H1 (cell line): ENCODE measurements around the gene CDK7. TPM values are rescaled to one million over a fixed set of nuclear protein-coding genes. Genes with fewer than 3 reads are reported as not detected.

ENCODE experiments used
- BCL11A ChIP-seq, 2 experiments: IDR thresholded peaks; one replicate each; pipeline ENCODE4 v1.6.1; 2011; ENCODE audit warnings: low read depth in 2 of 2, low read length in 2 of 2, mild to moderate bottlenecking in 2 of 2
- CBX5 ChIP-seq: fragments of 300-800, 300-1000 bp; sonication (generic); IDR thresholded peaks from 2 replicates; pipeline ENCODE4 v1.7.1; 2016; ENCODE audit warnings: antibody characterized with exemption, low read length, low read depth
- CEBPB ChIP-seq: IDR thresholded peaks from 2 replicates; pipeline ENCODE4 v1.6.1; 2012; ENCODE audit warnings: low read depth, low read length
- CREB1 ChIP-seq: IDR thresholded peaks from 2 replicates; pipeline ENCODE4 v1.6.1; 2012; ENCODE audit warnings: inconsistent platforms
- EP300 ChIP-seq, 2 experiments: IDR thresholded peaks; 1 replicate in 1 of 2; 2 replicates in 1 of 2; pipeline ENCODE4 v1.6.1; 2011 to 2012; ENCODE audit warnings: low read depth in 2 of 2, low read length in 2 of 2, mild to moderate bottlenecking in 2 of 2, borderline replicate concordance in 1 of 2, inconsistent platforms in 1 of 2, moderate library complexity in 1 of 2
- GABPA ChIP-seq: IDR thresholded peaks from 2 replicates; pipeline ENCODE4 v1.6.1; 2011; ENCODE audit warnings: mild to moderate bottlenecking, low read length, moderate library complexity, borderline replicate concordance; ENCODE audit not compliant: insufficient read depth
- GTF2F1 ChIP-seq: IDR thresholded peaks from 2 replicates; pipeline ENCODE4 v1.6.1; 2012; ENCODE audit warnings: low read depth, low read length, improper control_type of control experiment, borderline replicate concordance
- JUN ChIP-seq: IDR thresholded peaks from 2 replicates; pipeline ENCODE4 v1.6.1; 2011; ENCODE audit warnings: low read depth, mild to moderate bottlenecking, improper control_type of control experiment, low read length
- MAFK ChIP-seq: IDR thresholded peaks from 2 replicates; pipeline ENCODE4 v1.6.1; 2012; ENCODE audit warnings: low read depth, mild to moderate bottlenecking, improper control_type of control experiment, low read length
- NRF1 ChIP-seq: IDR thresholded peaks from 2 replicates; pipeline ENCODE4 v1.6.1; 2011; ENCODE audit warnings: mild to moderate bottlenecking, low read depth, low read length, improper control_type of control experiment
- POLR2AphosphoS5 ChIP-seq: IDR thresholded peaks from 2 replicates; pipeline ENCODE4 v1.6.1; 2011; ENCODE audit warnings: low read depth, low read length
- RAD21 ChIP-seq, 2 experiments: IDR thresholded peaks in 1 of 2; conservative IDR thresholded peaks in 1 of 2; 2 replicates each; pipeline ENCODE4 v1.6.1; 2011; ENCODE audit warnings: low read depth in 2 of 2, low read length in 2 of 2, improper control_type of control experiment in 1 of 2, inconsistent platforms in 1 of 2, mild to moderate bottlenecking in 1 of 2, moderate library complexity in 1 of 2
- RBBP5 ChIP-seq: IDR thresholded peaks from 2 replicates; pipeline ENCODE4 v1.7.1; 2012; ENCODE audit warnings: low read depth, mild to moderate bottlenecking, inconsistent platforms, low read length, moderate library complexity, borderline replicate concordance
- SIRT6 ChIP-seq: IDR thresholded peaks from one replicate; pipeline ENCODE4 v1.7.1; 2012; ENCODE audit warnings: low read length, inconsistent platforms
- SP2 ChIP-seq: IDR thresholded peaks from 2 replicates; pipeline ENCODE4 v1.6.1; 2012; ENCODE audit warnings: mild to moderate bottlenecking, low read length, inconsistent platforms
- SP4 ChIP-seq: IDR thresholded peaks from 2 replicates; pipeline ENCODE4 v1.6.1; 2012; ENCODE audit warnings: low read length, inconsistent platforms
- SRF ChIP-seq: IDR thresholded peaks from 2 replicates; pipeline ENCODE4 v1.6.1; 2011; ENCODE audit warnings: mild to moderate bottlenecking, low read depth, low read length, moderate library complexity
- SUZ12 ChIP-seq: fragments of 200-600 bp; sonication (generic); IDR thresholded peaks from 2 replicates; pipeline ENCODE4 v1.6.1; 2012; ENCODE audit warnings: mild to moderate bottlenecking, inconsistent platforms, low read length, moderate library complexity, mixed read lengths
- TAF1 ChIP-seq: IDR thresholded peaks from 2 replicates; pipeline ENCODE4 v1.6.1; 2011; ENCODE audit warnings: mild to moderate bottlenecking, low read depth, low read length
- TEAD4 ChIP-seq: IDR thresholded peaks from 2 replicates; pipeline ENCODE4 v1.6.1; 2012; ENCODE audit warnings: low read depth, low read length, inconsistent platforms, mixed read lengths
- ZNF274 ChIP-seq: IDR thresholded peaks from 2 replicates; pipeline ENCODE4 v1.7.0; 2012; ENCODE audit warnings: low read length, borderline replicate concordance; ENCODE audit errors: extremely low read depth
- polyA plus RNA-seq, 7 experiments: library from polyadenylated mRNA; depleted of rRNA in 3 of 7; stranded (reverse) in 5 of 7; unstranded in 2 of 7; fragments of >200 nt in 5 of 7; fragments of 200-250 nt in 2 of 7; gene quantifications; 1 replicate in 5 of 7; 2 replicates in 1 of 7; 4 replicates in 1 of 7; pipeline versions ENCODE4 v1.2.1 to v1.2.3, GENCODE V29; 2011 to 2013; ENCODE audit warnings: missing spikeins in 2 of 7, mixed read lengths in 2 of 7
- total RNA-seq: library from RNA; stranded (reverse); fragmentation: NEBNext Ultra II Directional; extraction: Animal tissue kit (Norgen Biotek cat#: 25700); gene quantifications from 2 replicates; pipeline ENCODE4 v1.2.1, GENCODE V29; 2021
- TF ChIP-seq, protein P1 (sequence below): IDR thresholded peaks from 2 replicates; pipeline ENCODE4 v1.6.1; 2011; ENCODE audit warnings: low read depth, mild to moderate bottlenecking, low read length; ENCODE audit not compliant: insufficient read depth
- TF ChIP-seq, protein P2 (sequence below): IDR thresholded peaks from 2 replicates; pipeline ENCODE4 v1.6.1; 2012; ENCODE audit warnings: inconsistent platforms

Gene CDK7
- total and polyA plus RNA-seq, 2 of the 8 experiments (the other 6 are each of a cell fraction or from before 2014, with no cell fraction given), result 39.9 to 63.4 TPM

DNA sequence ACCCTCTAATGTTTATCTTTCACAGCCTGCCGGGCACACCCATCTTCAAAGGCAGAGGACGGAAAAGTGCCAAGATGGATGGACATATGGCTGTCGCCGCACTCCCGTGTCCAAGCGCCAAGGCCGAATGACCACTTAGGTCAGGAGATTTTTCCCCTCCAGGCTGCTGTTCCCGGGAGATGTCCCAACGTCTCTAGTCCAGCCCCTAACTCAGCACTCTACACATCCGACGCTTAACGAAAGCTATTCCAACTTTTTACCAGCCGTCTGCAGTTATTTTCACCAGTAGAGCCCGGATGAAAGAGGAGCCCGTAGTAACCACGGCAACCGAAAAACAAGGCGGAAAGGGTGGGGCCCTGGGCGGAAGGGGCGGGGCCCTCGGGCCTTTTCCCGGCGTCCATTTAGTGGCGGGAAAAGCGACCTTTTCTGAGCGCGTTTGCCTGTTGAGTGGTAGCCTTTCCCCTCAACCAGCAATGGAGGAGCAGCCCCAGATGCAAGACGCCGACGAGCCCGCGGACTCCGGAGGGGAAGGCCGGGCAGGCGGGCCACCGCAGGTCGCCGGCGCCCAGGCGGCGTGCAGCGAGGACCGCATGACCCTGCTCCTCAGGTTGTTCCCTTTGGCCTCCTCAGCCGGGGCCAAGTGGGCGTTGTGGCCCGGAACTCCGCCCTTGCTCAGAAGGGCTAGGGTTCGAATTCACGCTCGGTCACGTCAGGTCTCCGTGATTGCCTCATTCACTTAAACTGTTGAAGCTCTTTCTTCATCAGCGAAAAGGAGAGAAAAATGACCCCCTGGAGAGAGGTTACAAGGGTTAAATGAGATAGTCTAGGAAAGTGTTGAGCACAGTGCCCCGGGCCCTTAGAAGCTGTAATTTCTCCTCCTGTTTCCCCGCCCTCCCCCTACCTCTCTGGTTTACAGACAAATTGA, 45.3 kb upstream of the CDK7 start, which contains the start of gene CENPH (continued):
- TF ChIP-seq, protein P1, sequence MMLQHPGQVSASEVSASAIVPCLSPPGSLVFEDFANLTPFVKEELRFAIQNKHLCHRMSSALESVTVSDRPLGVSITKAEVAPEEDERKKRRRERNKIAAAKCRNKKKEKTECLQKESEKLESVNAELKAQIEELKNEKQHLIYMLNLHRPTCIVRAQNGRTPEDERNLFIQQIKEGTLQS, result no peak
- peak; percentile 48; the same call in 1 of the 2 replicates for TF ChIP-seq CREB1
- TF ChIP-seq SP2, result no peak
- TF ChIP-seq GTF2F1, result no peak
- no peak for TF ChIP-seq SUZ12
- TF ChIP-seq SP4, result peak; percentile 89; the same call in 1 of the 2 replicates
- TF ChIP-seq TAF1, result peak; percentile 91
- TF ChIP-seq, protein P2, sequence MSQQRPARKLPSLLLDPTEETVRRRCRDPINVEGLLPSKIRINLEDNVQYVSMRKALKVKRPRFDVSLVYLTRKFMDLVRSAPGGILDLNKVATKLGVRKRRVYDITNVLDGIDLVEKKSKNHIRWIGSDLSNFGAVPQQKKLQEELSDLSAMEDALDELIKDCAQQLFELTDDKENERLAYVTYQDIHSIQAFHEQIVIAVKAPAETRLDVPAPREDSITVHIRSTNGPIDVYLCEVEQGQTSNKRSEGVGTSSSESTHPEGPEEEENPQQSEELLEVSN, result peak; percentile 89
- TF ChIP-seq SRF, result no peak
- TF ChIP-seq ZNF274, result no peak
- TF ChIP-seq POLR2AphosphoS5, result peak; percentile 94
- TF ChIP-seq RAD21 (IDR thresholded peaks at IDR 0.05 in 1 of 2, conservative IDR thresholded peaks at IDR 0.05 in 1 of 2; ENCODE audit: low read depth in 2 of 2, low read length in 2 of 2), result no peak
- TF ChIP-seq NRF1, result no peak
- TF ChIP-seq RBBP5, result peak; percentile 84; the same call in 1 of the 2 replicates
- TF ChIP-seq MAFK, result no peak
- no peak for TF ChIP-seq CBX5
- no peak for TF ChIP-seq GABPA
- TF ChIP-seq CEBPB, result peak; percentile 87
- no peak for TF ChIP-seq EP300 (IDR thresholded peaks at IDR 0.05; ENCODE audit: borderline replicate concordance in 1 of 2, low read depth in 2 of 2, low read length in 2 of 2)
- no peak for TF ChIP-seq JUN
- no peak for TF ChIP-seq SIRT6
- TF ChIP-seq BCL11A (IDR thresholded peaks at IDR 0.05; ENCODE audit: low read depth in 2 of 2, low read length in 2 of 2), result no peak
- no peak for TF ChIP-seq TEAD4
